ENCODE data around the gene PRIMPOL. TPM values are rescaled to one million over a fixed set of nuclear protein-coding genes. Genes with fewer than 3 reads are reported as not detected.

The PRIMPOL gene
- total RNA-seq, 1 donor from 2014 or later = 11.3 TPM

GRCh38 chr4:184664445-184665210, 15.1 kb downstream of the PRIMPOL start:
- Mint-ChIP-seq H3K4me1 (ENCODE audit: low read depth) (peaks cover 3% of the 10 kb centered on the region), H3K4me3 (ENCODE audit: unreplicated experiment) (no peak overlapping the region), H3K27me3 (ENCODE audit: low read depth) (no peaks in the 10 kb centered on the region), H3K36me3 (ENCODE audit: low read depth) (peaks cover 14% of the 10 kb centered on the region), H3K9me3 (ENCODE audit: low read depth) (no peaks in the 10 kb centered on the region), H3K27ac (ENCODE audit: unreplicated experiment) (no peak overlapping the region)
- TF ChIP-seq CTCF (IDR thresholded peaks at IDR 0.05) = no peak
- DNase-seq (ENCODE audit: low spot score) = no peak

GRCh38 chr4:184666670-184667069, 17.1 kb downstream of the PRIMPOL start:
- Mint-ChIP-seq H3K27me3 (ENCODE audit: low read depth) (no peaks in the 10 kb centered on the region), H3K9me3 (ENCODE audit: low read depth) (no peaks in the 10 kb centered on the region), H3K4me1 (ENCODE audit: low read depth) (peaks cover 3% of the 10 kb centered on the region), H3K4me3 (ENCODE audit: unreplicated experiment) (no peak overlapping the region), H3K36me3 (ENCODE audit: low read depth) (peaks cover 15% of the 10 kb centered on the region), H3K27ac (ENCODE audit: unreplicated experiment) (no peak overlapping the region)
- TF ChIP-seq CTCF (IDR thresholded peaks at IDR 0.05) = no peak
- DNase-seq (ENCODE audit: low spot score) = no peak

- TF ChIP-seq CTCF (IDR thresholded peaks at IDR 0.05) = no peak
- Mint-ChIP-seq H3K4me1 (ENCODE audit: low read depth) (no peaks in the 10 kb centered on the region), H3K27me3 (ENCODE audit: low read depth) (no peaks in the 10 kb centered on the region), H3K27ac (ENCODE audit: unreplicated experiment) (no peak overlapping the region), H3K36me3 (ENCODE audit: low read depth) (peaks cover 20% of the 10 kb centered on the region), H3K4me3 (ENCODE audit: unreplicated experiment) (no peak overlapping the region), H3K9me3 (ENCODE audit: low read depth) (no peaks in the 10 kb centered on the region)
- DNase-seq (ENCODE audit: low spot score) = no peak
These were observed 18.6 kb downstream of the PRIMPOL start for GRCh38 chr4:184668096-184668495.

GRCh38 chr4:184668511-184669114, 19.1 kb downstream of the PRIMPOL start:
- DNase-seq (ENCODE audit: low spot score) = no peak
- no peak overlapping the region for H3K27ac Mint-ChIP-seq (ENCODE audit: unreplicated experiment)
- no peak overlapping the region for H3K4me3 Mint-ChIP-seq (ENCODE audit: unreplicated experiment)
- TF ChIP-seq CTCF (IDR thresholded peaks at IDR 0.05) = no peak
- H3K9me3 Mint-ChIP-seq (ENCODE audit: low read depth) = no peaks in the 10 kb centered on the region
- H3K27me3 Mint-ChIP-seq (ENCODE audit: low read depth) = no peaks in the 10 kb centered on the region
- no peaks in the 10 kb centered on the region for H3K4me1 Mint-ChIP-seq (ENCODE audit: low read depth)
- peaks cover 21% of the 10 kb centered on the region for H3K36me3 Mint-ChIP-seq (ENCODE audit: low read depth)

- no peaks in the 10 kb centered on the region for H3K27me3 Mint-ChIP-seq (ENCODE audit: low read depth)
- no peaks in the 10 kb centered on the region for H3K4me1 Mint-ChIP-seq (ENCODE audit: low read depth)
- H3K4me3 Mint-ChIP-seq (ENCODE audit: unreplicated experiment) = no peak overlapping the region
- H3K27ac Mint-ChIP-seq (ENCODE audit: unreplicated experiment) = no peak overlapping the region
- no peaks in the 10 kb centered on the region for H3K9me3 Mint-ChIP-seq (ENCODE audit: low read depth)
- peaks cover 25% of the 10 kb centered on the region for H3K36me3 Mint-ChIP-seq (ENCODE audit: low read depth)
- TF ChIP-seq CTCF (IDR thresholded peaks at IDR 0.05) = no peak
- DNase-seq (ENCODE audit: low spot score) = no peak
These were observed 19.7 kb downstream of the PRIMPOL start for GRCh38 chr4:184669251-184669650.
